ENCODE results near the gene PPFIA3.
"Not testable (repeated sequence)": the region's sequence is repeated elsewhere in the genome, so short reads cannot be mapped to it uniquely, and the experiment has no call there.

PPFIA3 gene

DNA sequence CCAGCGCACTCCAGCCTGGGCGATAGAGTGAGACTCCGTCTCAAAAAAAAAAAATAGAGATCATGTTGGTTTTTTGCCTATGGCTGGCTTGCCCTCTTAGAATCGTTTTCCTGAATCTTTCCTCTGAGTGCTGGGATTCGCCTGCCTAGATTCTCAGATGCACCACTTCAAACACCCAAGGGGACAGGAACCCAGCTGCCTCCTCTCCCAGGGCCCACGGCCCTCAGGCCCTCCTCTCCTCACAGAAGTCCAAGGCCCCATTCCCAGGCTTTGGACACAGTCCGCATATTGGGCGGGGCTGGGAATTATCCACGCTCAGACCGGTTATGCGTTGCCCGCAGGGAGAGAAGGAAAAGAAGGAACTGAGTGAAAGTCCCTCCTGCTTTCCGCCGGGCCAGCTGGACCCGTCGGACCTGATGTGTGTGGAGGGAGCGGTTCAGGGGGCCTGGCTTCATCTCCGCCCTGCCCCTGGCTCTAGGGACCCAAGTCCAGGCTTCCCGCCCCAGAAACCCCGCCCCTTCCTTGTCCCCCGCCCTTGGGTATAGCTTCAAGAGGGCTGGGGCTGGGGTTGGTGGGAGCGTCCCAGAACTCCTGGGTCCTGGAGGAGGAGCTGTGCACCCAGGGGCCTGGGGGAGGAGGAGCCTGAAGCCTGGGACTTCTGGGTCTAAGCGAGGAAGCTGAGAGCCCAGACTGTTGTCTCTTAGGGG, 5.8 kb downstream of the PPFIA3 start:
- no peak for DNase-seq

- DNase-seq = no peak
These were observed 7.2 kb downstream of the PPFIA3 start for GRCh38 chr19:49126575-49126974.

- not testable (repeated sequence) for DNase-seq
These were observed 7.9 kb downstream of the PPFIA3 start for GRCh38 chr19:49127225-49127624.

GRCh38 chr19:49127674-49128544, 8.6 kb downstream of the PPFIA3 start:
- DNase-seq = peak; percentile 93

- no peak for DNase-seq
These were observed 9.3 kb downstream of the PPFIA3 start for GRCh38 chr19:49128545-49129237.

GRCh38 chr19:49129238-49129583, 9.9 kb downstream of the PPFIA3 start:
- DNase-seq = no peak

DNA sequence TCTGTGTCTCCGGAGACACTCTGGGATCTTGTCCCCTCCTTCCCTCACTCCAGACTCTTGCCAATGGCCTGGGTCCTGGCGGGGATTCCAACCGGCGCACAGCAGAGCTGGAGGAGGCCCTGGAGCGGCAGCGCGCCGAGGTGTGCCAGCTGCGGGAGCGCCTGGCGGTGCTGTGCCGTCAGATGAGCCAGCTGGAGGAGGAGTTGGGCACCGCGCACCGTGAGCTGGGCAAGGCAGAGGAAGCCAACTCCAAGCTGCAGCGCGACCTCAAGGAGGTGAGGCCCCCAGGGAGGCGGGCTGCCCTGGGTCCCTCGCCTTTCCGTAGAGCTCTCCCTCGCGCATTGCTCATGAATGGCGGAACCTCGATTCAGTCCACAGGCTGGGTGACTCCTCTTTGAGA, 11.0 kb downstream of the PPFIA3 start:
- no peak for DNase-seq

- no peak for DNase-seq
These were observed 13.7 kb downstream of the PPFIA3 start for GRCh38 chr19:49132974-49133609.

GRCh38 chr19:49133621-49134454, 14.5 kb downstream of the PPFIA3 start:
- DNase-seq = no peak

DNA sequence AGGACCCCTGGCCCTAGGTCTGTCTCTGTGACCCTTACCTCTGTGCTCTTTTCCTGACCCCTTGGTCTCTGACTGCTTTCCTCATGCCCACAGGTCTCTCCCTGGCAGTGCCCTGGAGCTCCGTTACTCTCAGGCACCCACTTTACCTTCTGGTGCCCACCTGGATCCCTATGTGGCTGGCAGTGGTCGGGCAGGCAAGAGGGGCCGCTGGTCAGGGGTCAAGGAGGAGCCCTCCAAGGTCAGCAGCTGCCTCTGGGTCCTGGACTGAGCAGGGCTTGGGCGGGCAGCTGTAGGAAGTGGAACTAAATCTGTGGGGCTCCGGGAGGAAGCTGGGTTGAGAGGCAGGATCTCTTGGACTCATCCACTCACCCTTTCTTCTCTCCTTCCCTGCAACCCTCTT, 16.3 kb downstream of the PPFIA3 start:
- no peak for DNase-seq

GRCh38 chr19:49136771-49137171, 17.4 kb downstream of the PPFIA3 start:
- no peak for DNase-seq

GRCh38 chr19:49140951-49141350, 21.6 kb downstream of the PPFIA3 start:
- DNase-seq = no peak

DNA sequence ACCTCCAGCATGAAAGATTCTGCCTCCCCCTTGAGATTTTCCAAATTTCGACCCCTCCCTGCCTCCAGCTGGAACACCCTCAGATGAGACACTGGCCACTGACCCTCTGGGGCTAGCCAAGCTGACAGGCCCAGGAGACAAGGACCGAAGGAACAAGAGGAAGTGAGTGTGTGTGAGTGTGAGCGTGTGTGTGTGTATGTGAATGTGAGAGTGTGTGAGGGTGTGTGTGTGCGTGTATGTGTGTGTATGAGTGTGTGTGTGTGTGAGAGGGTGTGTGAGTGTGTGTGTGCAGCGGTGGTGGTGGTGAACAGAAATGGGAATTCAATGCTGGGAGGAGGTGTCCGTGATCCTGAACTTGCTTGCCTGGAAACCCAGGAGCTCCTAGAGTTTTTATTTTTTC, 22.0 kb downstream of the PPFIA3 start:
- DNase-seq = no peak

DNA sequence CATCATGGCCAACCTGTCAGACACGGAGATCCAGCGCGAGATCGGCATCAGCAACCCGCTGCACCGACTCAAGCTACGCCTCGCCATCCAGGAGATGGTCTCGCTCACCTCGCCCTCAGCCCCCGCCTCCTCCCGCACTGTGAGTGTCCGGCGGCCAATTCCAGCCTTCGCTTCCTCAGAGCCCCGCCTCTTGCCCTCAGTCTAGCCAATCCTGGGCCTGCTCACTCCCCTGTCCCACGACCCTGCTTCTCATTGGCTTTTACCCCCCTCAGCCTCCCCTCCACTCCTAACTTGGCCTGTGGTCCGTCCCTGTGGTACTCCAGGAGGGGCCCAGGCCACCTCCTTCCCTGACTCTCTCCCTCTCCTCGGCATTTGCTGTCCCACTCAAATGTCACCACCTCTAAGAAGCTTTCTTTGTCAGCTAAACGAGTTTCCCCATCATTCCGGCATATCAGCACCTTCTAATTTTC, 23.6 kb downstream of the PPFIA3 start:
- DNase-seq = peak; percentile 59

- DNase-seq = no peak
These were observed 26.4 kb downstream of the PPFIA3 start for GRCh38 chr19:49145573-49146407.

DNA sequence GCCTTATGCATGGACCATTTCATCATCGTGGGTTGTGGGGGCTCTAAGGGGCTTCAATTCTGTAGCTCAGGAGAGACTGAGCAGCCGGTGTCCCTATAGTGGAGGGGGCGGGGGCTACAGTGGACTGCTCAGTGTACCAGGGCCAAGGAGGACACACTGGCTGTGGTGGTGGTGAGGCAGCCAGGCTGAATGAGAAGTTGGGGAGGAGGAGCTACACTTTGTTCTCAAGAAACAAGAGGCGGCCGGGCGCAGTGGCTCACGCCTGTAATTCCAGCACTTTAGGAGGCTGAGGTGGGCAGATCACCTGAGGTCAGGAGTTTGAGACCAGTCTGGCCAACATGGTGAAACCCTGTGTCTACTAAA, 27.0 kb downstream of the PPFIA3 start:
- not testable (repeated sequence) for DNase-seq

GRCh38 chr19:49148044-49148682, 28.8 kb downstream of the PPFIA3 start:
- no peak for DNase-seq

- peak; percentile 96 for DNase-seq
These were observed 29.7 kb downstream of the PPFIA3 start for GRCh38 chr19:49148784-49149651.

DNA sequence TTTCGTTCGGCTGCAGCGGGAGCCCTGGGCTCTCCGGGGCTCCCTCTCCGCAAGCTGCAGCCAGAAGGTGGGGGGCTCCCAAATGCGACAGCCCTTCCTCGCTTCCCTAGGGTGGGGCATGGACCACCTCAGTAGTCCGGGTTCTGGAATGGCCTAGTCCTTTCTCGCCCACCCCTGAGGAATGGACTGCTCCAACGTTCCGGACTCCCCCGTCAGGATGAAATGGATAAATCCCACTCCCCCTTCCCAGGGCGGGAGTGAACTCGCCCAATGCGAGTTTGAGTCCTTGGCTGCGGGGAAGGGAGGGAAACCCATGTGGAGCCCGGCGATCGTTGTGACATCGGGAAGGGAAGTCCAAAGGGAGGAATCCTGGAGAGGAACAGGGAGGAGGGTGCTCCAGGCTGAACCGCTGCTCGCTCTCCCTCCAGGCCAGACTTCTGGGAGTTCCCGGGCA, 30.3 kb downstream of the PPFIA3 start:
- DNase-seq = peak; percentile 73

All from NCI-H2171 treated with DMSO at 0.1 percent for 48 hours (cell line).